Suprapubic skin (tissue), 4 donors: ENCODE measurements around the gene MGAT5B.

Experiments
- EP300 ChIP-seq: sonication (generic); formaldehyde crosslinking; IDR thresholded peaks from one replicate; pipeline ENCODE4 v1.6.1; 2017; ENCODE audit warnings: antibody characterized with exemption
- POLR2A ChIP-seq, 2 donors: fragments of 450-650 bp; IDR thresholded peaks; one replicate each; pipeline ENCODE4 v1.6.1; 2017; ENCODE audit warnings: antibody characterized with exemption in 2 of 2, mild to moderate bottlenecking in 2 of 2, moderate library complexity in 2 of 2
- POLR2AphosphoS5 ChIP-seq, 3 donors: sonication (generic); formaldehyde crosslinking; IDR thresholded peaks; one replicate each; pipeline ENCODE4 v1.6.1; 2017; ENCODE audit warnings: antibody characterized with exemption in 3 of 3
- TF ChIP-seq, protein P1 (sequence below), 2 donors: fragments of 200-600 bp in 1 of 2; fragments of 450-650 bp in 1 of 2; sonication (generic) in 1 of 2; IDR thresholded peaks; one replicate each; pipeline ENCODE4 v1.5.1; 2016 to 2019; ENCODE audit warnings: antibody characterized with exemption in 2 of 2, mild to moderate bottlenecking in 1 of 2, moderate library complexity in 1 of 2

DNA sequence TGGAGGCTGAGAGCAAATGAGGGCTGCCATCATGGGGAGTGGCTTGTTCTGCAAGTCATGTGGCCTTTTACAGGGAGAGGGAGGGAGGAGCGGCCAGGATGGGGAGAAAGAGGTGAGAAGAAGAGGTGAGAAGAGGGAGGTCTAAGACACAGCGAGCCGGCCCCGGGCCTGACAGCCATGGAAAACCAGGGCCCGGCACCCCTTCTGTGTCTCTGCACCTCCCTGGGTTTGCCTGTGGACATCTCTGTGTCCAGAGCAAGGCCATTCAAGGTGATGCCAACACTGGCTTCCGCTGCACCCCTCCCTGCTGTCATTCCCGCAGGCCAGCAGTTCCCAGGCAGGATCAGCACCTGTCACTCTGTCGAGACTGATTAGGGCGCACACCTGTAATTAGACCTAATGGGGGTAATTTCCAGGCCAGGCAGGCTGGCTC, 75.6 kb downstream of the MGAT5B start:
- TF ChIP-seq, protein P1, sequence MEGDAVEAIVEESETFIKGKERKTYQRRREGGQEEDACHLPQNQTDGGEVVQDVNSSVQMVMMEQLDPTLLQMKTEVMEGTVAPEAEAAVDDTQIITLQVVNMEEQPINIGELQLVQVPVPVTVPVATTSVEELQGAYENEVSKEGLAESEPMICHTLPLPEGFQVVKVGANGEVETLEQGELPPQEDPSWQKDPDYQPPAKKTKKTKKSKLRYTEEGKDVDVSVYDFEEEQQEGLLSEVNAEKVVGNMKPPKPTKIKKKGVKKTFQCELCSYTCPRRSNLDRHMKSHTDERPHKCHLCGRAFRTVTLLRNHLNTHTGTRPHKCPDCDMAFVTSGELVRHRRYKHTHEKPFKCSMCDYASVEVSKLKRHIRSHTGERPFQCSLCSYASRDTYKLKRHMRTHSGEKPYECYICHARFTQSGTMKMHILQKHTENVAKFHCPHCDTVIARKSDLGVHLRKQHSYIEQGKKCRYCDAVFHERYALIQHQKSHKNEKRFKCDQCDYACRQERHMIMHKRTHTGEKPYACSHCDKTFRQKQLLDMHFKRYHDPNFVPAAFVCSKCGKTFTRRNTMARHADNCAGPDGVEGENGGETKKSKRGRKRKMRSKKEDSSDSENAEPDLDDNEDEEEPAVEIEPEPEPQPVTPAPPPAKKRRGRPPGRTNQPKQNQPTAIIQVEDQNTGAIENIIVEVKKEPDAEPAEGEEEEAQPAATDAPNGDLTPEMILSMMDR (IDR thresholded peaks at IDR 0.05), result no peak
- TF ChIP-seq POLR2A (IDR thresholded peaks at IDR 0.05), result no peak
- TF ChIP-seq POLR2AphosphoS5 (IDR thresholded peaks at IDR 0.05), result no peak
- TF ChIP-seq EP300, result no peak
